Neural progenitor cell (in vitro differentiated cells): ENCODE data around the gene RARS1.

Experiments used
- EZH2 ChIP-seq: fragments of 200-600 bp; sonication (generic); IDR thresholded peaks from 2 replicates; pipeline ENCODE4 v1.6.1; 2017; ENCODE audit warnings: antibody characterized with exemption, mild to moderate bottlenecking, moderate library complexity
- EZH2phosphoT487 ChIP-seq: fragments of 200-600 bp; sonication (generic); IDR thresholded peaks from 2 replicates; pipeline ENCODE4 v1.6.1; 2017; ENCODE audit warnings: antibody characterized with exemption
- TF ChIP-seq, protein P1 (sequence below): fragments of 200-600 bp; sonication (generic); IDR thresholded peaks from 2 replicates; pipeline ENCODE4 v1.5.1; 2017; ENCODE audit warnings: antibody characterized with exemption, mild to moderate bottlenecking

DNA sequence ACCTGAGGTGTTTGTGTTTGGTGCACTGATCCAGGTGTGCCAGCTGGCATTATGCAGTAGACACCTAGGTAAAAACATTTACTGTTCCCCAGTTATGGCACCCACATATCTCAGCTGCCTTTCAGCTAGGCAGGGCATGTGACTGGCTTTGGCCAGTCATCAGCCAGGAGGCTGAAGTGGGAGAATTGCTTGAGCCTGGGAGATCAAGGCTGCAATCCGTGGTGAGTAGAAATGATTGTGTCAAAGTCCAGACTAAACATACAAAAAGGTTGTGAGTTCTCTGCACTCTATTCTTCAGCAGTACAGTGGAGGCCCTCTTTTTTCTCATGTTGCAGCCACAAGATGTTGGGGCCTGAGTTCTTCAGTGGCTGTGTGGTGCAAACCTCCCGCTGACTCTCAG lies 39.6 kb downstream of the RARS1 start:
- TF ChIP-seq EZH2phosphoT487 (no peak), EZH2 (no peak)
- TF ChIP-seq, protein P1, sequence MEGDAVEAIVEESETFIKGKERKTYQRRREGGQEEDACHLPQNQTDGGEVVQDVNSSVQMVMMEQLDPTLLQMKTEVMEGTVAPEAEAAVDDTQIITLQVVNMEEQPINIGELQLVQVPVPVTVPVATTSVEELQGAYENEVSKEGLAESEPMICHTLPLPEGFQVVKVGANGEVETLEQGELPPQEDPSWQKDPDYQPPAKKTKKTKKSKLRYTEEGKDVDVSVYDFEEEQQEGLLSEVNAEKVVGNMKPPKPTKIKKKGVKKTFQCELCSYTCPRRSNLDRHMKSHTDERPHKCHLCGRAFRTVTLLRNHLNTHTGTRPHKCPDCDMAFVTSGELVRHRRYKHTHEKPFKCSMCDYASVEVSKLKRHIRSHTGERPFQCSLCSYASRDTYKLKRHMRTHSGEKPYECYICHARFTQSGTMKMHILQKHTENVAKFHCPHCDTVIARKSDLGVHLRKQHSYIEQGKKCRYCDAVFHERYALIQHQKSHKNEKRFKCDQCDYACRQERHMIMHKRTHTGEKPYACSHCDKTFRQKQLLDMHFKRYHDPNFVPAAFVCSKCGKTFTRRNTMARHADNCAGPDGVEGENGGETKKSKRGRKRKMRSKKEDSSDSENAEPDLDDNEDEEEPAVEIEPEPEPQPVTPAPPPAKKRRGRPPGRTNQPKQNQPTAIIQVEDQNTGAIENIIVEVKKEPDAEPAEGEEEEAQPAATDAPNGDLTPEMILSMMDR, result no peak
